ENCODE data around the gene GPX6. TPM values are rescaled to one million over a fixed set of nuclear protein-coding genes. Genes with fewer than 3 reads are reported as not detected.
A peak's percentile ranks its signal among the peaks of the same experiment; 100 is the strongest.

The GPX6 gene
- total and polyA plus RNA-seq, 2 of the 13 experiments (the other 11 are each of a cell fraction or from before 2014, with no cell fraction given), result not detected

- TF ChIP-seq, protein P1, sequence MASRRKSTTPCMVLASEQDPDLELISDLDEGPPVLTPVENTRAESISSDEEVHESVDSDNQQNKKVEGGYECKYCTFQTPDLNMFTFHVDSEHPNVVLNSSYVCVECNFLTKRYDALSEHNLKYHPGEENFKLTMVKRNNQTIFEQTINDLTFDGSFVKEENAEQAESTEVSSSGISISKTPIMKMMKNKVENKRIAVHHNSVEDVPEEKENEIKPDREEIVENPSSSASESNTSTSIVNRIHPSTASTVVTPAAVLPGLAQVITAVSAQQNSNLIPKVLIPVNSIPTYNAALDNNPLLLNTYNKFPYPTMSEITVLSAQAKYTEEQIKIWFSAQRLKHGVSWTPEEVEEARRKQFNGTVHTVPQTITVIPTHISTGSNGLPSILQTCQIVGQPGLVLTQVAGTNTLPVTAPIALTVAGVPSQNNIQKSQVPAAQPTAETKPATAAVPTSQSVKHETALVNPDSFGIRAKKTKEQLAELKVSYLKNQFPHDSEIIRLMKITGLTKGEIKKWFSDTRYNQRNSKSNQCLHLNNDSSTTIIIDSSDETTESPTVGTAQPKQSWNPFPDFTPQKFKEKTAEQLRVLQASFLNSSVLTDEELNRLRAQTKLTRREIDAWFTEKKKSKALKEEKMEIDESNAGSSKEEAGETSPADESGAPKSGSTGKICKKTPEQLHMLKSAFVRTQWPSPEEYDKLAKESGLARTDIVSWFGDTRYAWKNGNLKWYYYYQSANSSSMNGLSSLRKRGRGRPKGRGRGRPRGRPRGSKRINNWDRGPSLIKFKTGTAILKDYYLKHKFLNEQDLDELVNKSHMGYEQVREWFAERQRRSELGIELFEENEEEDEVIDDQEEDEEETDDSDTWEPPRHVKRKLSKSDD (CRISPR knock-in tag; IDR thresholded peaks at IDR 0.05; ENCODE audit: low read depth), result 0 out of 2 replicates have a peak, but pooled peaks have one; percentile 32
- no peak for TF ChIP-seq SRY (CRISPR knock-in tag; IDR thresholded peaks at IDR 0.05)
- no peak for TF ChIP-seq ZNF142 (CRISPR knock-in tag; IDR thresholded peaks at IDR 0.05)
- TF ChIP-seq ZSCAN31 (CRISPR knock-in tag; IDR thresholded peaks at IDR 0.05; ENCODE audit: low read depth), result no peak
- no peak for TF ChIP-seq SP2 (CRISPR knock-in tag; IDR thresholded peaks at IDR 0.05)
- peak; percentile 6 for TF ChIP-seq TEAD3 (CRISPR knock-in tag; optimal IDR thresholded peaks at IDR 0.05; ENCODE audit: borderline replicate concordance)
- TF ChIP-seq SAFB2 (CRISPR knock-in tag; IDR thresholded peaks at IDR 0.05; ENCODE audit: borderline replicate concordance, low read depth), result no peak
- TF ChIP-seq PAWR (CRISPR knock-in tag; IDR thresholded peaks at IDR 0.05; ENCODE audit: borderline replicate concordance), result no peak
- TF ChIP-seq ZNF232 (CRISPR knock-in tag; IDR thresholded peaks at IDR 0.05; ENCODE audit: borderline replicate concordance), result no peak
- TF ChIP-seq FOXC1 (CRISPR knock-in tag; IDR thresholded peaks at IDR 0.05; ENCODE audit: borderline replicate concordance), result peak; percentile 59; the same call in 1 of the 2 replicates
- TF ChIP-seq, protein P2, sequence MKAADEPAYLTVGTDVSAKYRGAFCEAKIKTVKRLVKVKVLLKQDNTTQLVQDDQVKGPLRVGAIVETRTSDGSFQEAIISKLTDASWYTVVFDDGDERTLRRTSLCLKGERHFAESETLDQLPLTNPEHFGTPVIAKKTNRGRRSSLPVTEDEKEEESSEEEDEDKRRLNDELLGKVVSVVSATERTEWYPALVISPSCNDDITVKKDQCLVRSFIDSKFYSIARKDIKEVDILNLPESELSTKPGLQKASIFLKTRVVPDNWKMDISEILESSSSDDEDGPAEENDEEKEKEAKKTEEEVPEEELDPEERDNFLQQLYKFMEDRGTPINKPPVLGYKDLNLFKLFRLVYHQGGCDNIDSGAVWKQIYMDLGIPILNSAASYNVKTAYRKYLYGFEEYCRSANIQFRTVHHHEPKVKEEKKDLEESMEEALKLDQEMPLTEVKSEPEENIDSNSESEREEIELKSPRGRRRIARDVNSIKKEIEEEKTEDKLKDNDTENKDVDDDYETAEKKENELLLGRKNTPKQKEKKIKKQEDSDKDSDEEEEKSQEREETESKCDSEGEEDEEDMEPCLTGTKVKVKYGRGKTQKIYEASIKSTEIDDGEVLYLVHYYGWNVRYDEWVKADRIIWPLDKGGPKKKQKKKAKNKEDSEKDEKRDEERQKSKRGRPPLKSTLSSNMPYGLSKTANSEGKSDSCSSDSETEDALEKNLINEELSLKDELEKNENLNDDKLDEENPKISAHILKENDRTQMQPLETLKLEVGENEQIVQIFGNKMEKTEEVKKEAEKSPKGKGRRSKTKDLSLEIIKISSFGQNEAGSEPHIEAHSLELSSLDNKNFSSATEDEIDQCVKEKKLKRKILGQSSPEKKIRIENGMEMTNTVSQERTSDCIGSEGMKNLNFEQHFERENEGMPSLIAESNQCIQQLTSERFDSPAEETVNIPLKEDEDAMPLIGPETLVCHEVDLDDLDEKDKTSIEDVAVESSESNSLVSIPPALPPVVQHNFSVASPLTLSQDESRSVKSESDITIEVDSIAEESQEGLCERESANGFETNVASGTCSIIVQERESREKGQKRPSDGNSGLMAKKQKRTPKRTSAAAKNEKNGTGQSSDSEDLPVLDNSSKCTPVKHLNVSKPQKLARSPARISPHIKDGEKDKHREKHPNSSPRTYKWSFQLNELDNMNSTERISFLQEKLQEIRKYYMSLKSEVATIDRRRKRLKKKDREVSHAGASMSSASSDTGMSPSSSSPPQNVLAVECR (CRISPR knock-in tag; IDR thresholded peaks at IDR 0.05; ENCODE audit: borderline replicate concordance), result peak; percentile 41; the same call in 1 of the 2 replicates
- peak; percentile 95; the same call in 1 of the 2 replicates for TF ChIP-seq THYN1 (CRISPR knock-in tag; IDR thresholded peaks at IDR 0.05; ENCODE audit: borderline replicate concordance, low read depth)
- TF ChIP-seq ONECUT2 (CRISPR knock-in tag; IDR thresholded peaks at IDR 0.05), result no peak
- TF ChIP-seq ZNF749 (CRISPR knock-in tag; IDR thresholded peaks at IDR 0.05; ENCODE audit: borderline replicate concordance), result no peak
- TF ChIP-seq CEBPG (CRISPR knock-in tag; IDR thresholded peaks at IDR 0.05), result peak; percentile 41; the same call in 1 of the 2 replicates
- no peak for TF ChIP-seq ZNF7 (CRISPR knock-in tag; IDR thresholded peaks at IDR 0.05)
These were observed 27.1 kb upstream of the GPX6 start (continued) for GRCh38 chr6:28542440-28543296.
